ENCODE measurements around the gene ALMS1. TPM values are rescaled to one million over a fixed set of nuclear protein-coding genes. Genes with fewer than 3 reads are reported as not detected.

ALMS1 gene
- total RNA-seq, 1 donor from 2014 or later = 22.1 TPM

DNA sequence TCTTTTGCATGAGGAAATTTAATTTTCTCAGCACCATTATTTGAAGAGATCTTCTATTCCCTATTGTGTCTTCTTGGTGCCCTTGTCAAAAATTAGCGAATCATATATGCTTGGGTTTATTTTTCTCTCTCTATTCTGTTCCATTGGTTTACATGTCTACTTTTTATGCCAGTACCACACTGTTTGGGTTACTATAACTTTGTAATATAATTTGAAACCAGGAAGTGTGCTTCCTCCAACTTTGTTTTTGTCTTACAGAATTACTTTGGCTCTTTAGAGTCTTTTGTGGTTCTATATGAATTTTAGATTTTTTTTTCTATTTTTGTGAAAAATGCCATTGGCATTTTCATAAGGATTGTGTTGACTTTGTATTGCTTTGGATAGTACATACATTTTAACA, 17.6 kb downstream of the ALMS1 start:
- DNase-seq = no peak
- Histone ChIP-seq H3K9me3 (peaks cover 20% of the 10 kb centered on the region), H3K4me3 (no peak overlapping the region), H3K27ac (no peak overlapping the region), H3K4me1 (no peaks in the 10 kb centered on the region), H3K27me3 (no peaks in the 10 kb centered on the region), H3K36me3 (no peaks in the 10 kb centered on the region)
- no peak for ATAC-seq
- TF ChIP-seq CTCF (IDR thresholded peaks at IDR 0.05) = no peak
- intact Hi-C loops (cut with DNase I) = no loop called here

DNA sequence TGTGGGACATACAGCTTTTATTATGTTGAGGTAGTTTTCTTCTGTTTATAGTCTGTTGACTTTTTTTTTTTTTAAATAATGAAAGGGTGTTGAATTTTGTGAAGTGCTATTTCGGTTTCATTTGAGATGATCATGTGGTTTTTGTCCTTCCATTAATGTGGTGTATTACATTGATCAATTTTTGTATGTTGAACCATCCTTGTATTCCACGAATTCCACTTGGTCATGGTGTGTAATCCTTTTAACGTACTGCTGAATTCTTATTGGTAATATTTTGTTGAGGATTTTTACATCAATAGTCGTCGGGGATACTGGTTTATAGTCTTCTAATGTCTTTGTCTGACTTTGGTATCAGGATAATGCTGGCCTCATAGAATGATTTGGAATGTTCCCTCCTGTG, 18.8 kb downstream of the ALMS1 start:
- intact Hi-C loops (cut with DNase I) = no loop called here
- no peak overlapping the region for H3K27ac ChIP-seq

DNA sequence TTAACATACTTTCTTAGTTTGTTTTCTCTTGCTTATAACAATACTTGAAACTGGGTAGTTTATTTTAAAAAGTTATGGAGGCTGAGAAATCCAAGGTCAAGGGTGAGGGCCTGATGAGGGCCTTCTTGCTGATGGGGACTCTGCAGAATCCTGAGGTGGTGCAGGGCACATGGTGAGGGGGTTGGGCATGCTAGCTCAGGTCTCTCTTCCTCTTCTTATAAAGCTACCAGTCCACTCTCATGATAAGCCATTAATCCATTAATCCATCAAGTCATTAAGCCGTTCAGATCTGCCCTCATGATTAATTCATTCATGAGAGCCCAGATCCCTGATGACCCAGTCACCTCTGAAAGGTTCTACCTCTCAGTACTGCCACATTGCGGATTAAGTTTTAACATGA, 21.4 kb downstream of the ALMS1 start:
- intact Hi-C loops (cut with DNase I) = no loop called here
- H3K4me3 ChIP-seq = no peak overlapping the region
- H3K36me3 ChIP-seq = no peaks in the 10 kb centered on the region
- TF ChIP-seq CTCF (IDR thresholded peaks at IDR 0.05) = no peak
- no peaks in the 10 kb centered on the region for H3K4me1 ChIP-seq
- H3K27ac ChIP-seq = no peak overlapping the region
- ATAC-seq (no peak), DNase-seq (no peak)
- no peaks in the 10 kb centered on the region for H3K27me3 ChIP-seq
- peaks cover 12% of the 10 kb centered on the region for H3K9me3 ChIP-seq

More for the DNA sequence above, 18.8 kb downstream of the ALMS1 start:
- Histone ChIP-seq H3K9me3 (peaks cover 13% of the 10 kb centered on the region), H3K36me3 (no peaks in the 10 kb centered on the region), H3K4me1 (no peaks in the 10 kb centered on the region), H3K4me3 (no peak overlapping the region), H3K27me3 (no peaks in the 10 kb centered on the region)
- DNase-seq = no peak
- no peak for TF ChIP-seq CTCF (IDR thresholded peaks at IDR 0.05)
- ATAC-seq = no peak

- H3K27ac ChIP-seq = no peak overlapping the region
- no peak for ATAC-seq
- no peaks in the 10 kb centered on the region for H3K36me3 ChIP-seq
Measured at GRCh38 chr2:73408198-73408597, 22.6 kb downstream of the ALMS1 start.

DNA sequence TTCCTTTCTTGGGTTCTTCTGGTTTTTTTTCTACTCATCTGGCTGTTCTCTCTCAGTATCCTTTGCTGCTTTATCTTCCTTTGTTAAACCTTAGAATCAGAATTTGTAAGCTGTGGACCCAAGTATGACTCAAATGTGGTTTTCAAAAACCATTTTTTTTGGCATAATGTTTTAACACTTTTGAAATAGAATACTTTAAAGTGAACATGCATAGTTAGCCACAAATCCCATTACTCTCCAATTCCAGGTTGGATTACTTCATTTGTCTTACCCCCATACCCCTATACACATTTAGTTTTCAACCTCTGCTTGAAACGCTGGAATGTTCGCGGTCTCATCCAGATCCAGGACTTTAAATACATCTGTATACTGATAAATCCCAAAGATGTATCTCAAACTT, 29.1 kb downstream of the ALMS1 start:
- H3K27ac ChIP-seq = no peak overlapping the region
- DNase-seq (no peak), ATAC-seq (no peak)
- H3K9me3 ChIP-seq = no peaks in the 10 kb centered on the region
- intact Hi-C loops (cut with DNase I) = no loop called here
- no peaks in the 10 kb centered on the region for H3K36me3 ChIP-seq
- no peak for TF ChIP-seq CTCF (IDR thresholded peaks at IDR 0.05)
- H3K27me3 ChIP-seq = no peaks in the 10 kb centered on the region
- H3K4me3 ChIP-seq = no peak overlapping the region
- H3K4me1 ChIP-seq = no peaks in the 10 kb centered on the region

More at GRCh38 chr2:73408198-73408597, 22.6 kb downstream of the ALMS1 start:
- Histone ChIP-seq H3K27me3 (no peaks in the 10 kb centered on the region), H3K4me3 (no peak overlapping the region), H3K9me3 (peaks cover 12% of the 10 kb centered on the region), H3K4me1 (no peaks in the 10 kb centered on the region)
- intact Hi-C loops (cut with DNase I) = no loop called here
- no peak for TF ChIP-seq CTCF (IDR thresholded peaks at IDR 0.05)
- DNase-seq = no peak

DNA sequence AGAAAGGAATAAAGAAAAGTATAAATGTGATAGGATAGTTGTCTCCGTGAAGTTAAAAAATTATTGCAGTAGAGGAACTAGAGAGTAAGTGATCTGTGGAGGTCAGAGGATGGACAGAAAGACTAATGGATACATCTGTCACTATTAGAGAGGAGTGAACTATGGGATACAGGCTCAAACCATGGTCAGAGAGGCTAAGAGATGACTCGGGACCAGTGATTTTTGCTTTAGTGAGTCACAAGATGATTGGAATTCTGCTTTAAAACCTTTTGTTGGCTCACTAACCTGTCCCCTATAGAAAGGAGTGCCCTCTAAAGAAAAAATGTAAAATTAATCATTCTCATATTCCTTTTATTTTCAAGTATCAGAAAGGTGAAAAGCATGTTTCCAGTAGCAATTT, 30.3 kb downstream of the ALMS1 start:
- no peak for TF ChIP-seq CTCF (IDR thresholded peaks at IDR 0.05)
- ATAC-seq (no peak), DNase-seq (no peak)
- H3K4me1 ChIP-seq = no peaks in the 10 kb centered on the region
- H3K36me3 ChIP-seq = no peaks in the 10 kb centered on the region
- H3K4me3 ChIP-seq = no peak overlapping the region
- intact Hi-C loops (cut with DNase I) = no loop called here
- no peaks in the 10 kb centered on the region for H3K27me3 ChIP-seq
- H3K9me3 ChIP-seq = no peaks in the 10 kb centered on the region
- H3K27ac ChIP-seq = no peak overlapping the region

Measured in upper lobe of right lung (tissue), 1 donor.